GM13976 (cell line): ENCODE measurements around the gene NMRK1.

Experiments used
- DNase-seq: peaks from one replicate; pipeline ENCODE4 v3.0.0; 2012; ENCODE audit warnings: low spot score
- CTCF ChIP-seq: IDR thresholded peaks from 2 replicates; pipeline ENCODE4 v1.5.1; 2012; ENCODE audit warnings: borderline replicate concordance, mild to moderate bottlenecking; ENCODE audit not compliant: insufficient read depth; ENCODE audit errors: extremely low read depth, missing control alignments, control extremely low read depth
- in situ Hi-C: fragments of 300-500 bp; cut with MboI; formaldehyde crosslinking; loops from one replicate; pipeline ENCODE4 v1.12.0; 2022; ENCODE audit warnings: low sequenced_read_pairs, mixed read lengths, inconsistent platforms; ENCODE audit not compliant: unreplicated experiment

Gene NMRK1

GRCh38 chr9:75019022-75019421, 68.9 kb downstream of the NMRK1 start:
- TF ChIP-seq CTCF: no peak
- in situ Hi-C loops: no loop called here
- no peak for DNase-seq

- in situ Hi-C loops: no loop called here
- no peak for DNase-seq
- TF ChIP-seq CTCF: no peak
These were observed 70.6 kb downstream of the NMRK1 start for GRCh38 chr9:75017378-75017777.

- no peak for DNase-seq
- in situ Hi-C loops: no loop called here
- no peak for TF ChIP-seq CTCF
These were observed 74.2 kb downstream of the NMRK1 start for GRCh38 chr9:75013735-75014134.
